Fibroblast of lung (primary cell): ENCODE results near the gene PGAP3. TPM values are rescaled to one million over a fixed set of nuclear protein-coding genes. Genes with fewer than 3 reads are reported as not detected.

ENCODE experiments used
- DNase-seq, 2 donors: peaks; one replicate each; pipeline versions ENCODE4 v3.0.0 to v3.0.0-alpha.2; 2010; ENCODE audit warnings: low read depth in 2 of 2
- H2AFZ ChIP-seq: 2 replicates; pipeline ENCODE4 v1.5.1; 2012; ENCODE audit warnings: low read length, control low read depth, inconsistent platforms
- H3K27ac ChIP-seq: 2 replicates; pipeline ENCODE4 v1.5.1; 2011; ENCODE audit warnings: low read length, control low read depth; ENCODE audit not compliant: insufficient read depth
- H3K27me3 ChIP-seq: 2 replicates; pipeline ENCODE4 v1.5.1; 2011; ENCODE audit warnings: mild to moderate bottlenecking, low read length; ENCODE audit not compliant: control insufficient read depth, insufficient read depth
- H3K36me3 ChIP-seq: 2 replicates; pipeline ENCODE4 v1.5.1; 2011; ENCODE audit warnings: low read length; ENCODE audit not compliant: control insufficient read depth, insufficient read depth
- H3K4me1 ChIP-seq: 2 replicates; pipeline ENCODE4 v1.5.1; 2011; ENCODE audit warnings: low read length; ENCODE audit not compliant: control insufficient read depth, insufficient read depth; ENCODE audit errors: extremely low read depth
- H3K4me2 ChIP-seq: 2 replicates; pipeline ENCODE4 v1.5.1; 2011; ENCODE audit warnings: low read length, control low read depth; ENCODE audit not compliant: insufficient read depth; ENCODE audit errors: extremely low read depth
- H3K4me3 ChIP-seq, 4 experiments: fragments of 200-600 bp in 1 of 4; sonication (generic) in 1 of 4; replicated peaks in 1 of 4; 2 replicates each; pipeline ENCODE4 v1.5.1; 2011 to 2016; ENCODE audit warnings: low read length in 4 of 4, low read depth in 3 of 4, mild to moderate bottlenecking in 3 of 4, control low read depth in 2 of 4, inconsistent platforms in 1 of 4, mixed read lengths in 1 of 4; ENCODE audit not compliant: insufficient read depth in 1 of 4; ENCODE audit errors: control extremely low read depth in 1 of 4
- H3K79me2 ChIP-seq: 2 replicates; pipeline ENCODE4 v1.5.1; 2012; ENCODE audit warnings: mild to moderate bottlenecking, low read length, inconsistent platforms; ENCODE audit not compliant: control insufficient read depth, insufficient read depth
- H3K9ac ChIP-seq: 2 replicates; pipeline ENCODE4 v1.5.1; 2011; ENCODE audit warnings: mild to moderate bottlenecking, low read length, control low read depth; ENCODE audit not compliant: insufficient read depth
- H3K9me3 ChIP-seq: 2 replicates; pipeline ENCODE4 v1.5.1; 2012; ENCODE audit warnings: low read depth, low read length; ENCODE audit not compliant: control insufficient read depth, insufficient read depth
- H4K20me1 ChIP-seq: 2 replicates; pipeline ENCODE4 v1.5.1; 2011; ENCODE audit warnings: low read length; ENCODE audit not compliant: control insufficient read depth, insufficient read depth; ENCODE audit errors: extremely low read depth
- CTCF ChIP-seq, 2 donors: IDR thresholded peaks in 1 of 2; conservative IDR thresholded peaks in 1 of 2; 1 replicate in 1 of 2; 2 replicates in 1 of 2; pipeline ENCODE4 v1.5.1; 2011 to 2012; ENCODE audit warnings: low read length in 2 of 2, control low read depth in 1 of 2, inconsistent platforms in 1 of 2, low read depth in 1 of 2, mild to moderate bottlenecking in 1 of 2
- EZH2 ChIP-seq: IDR thresholded peaks from 2 replicates; pipeline ENCODE4 v1.5.1; 2012; ENCODE audit warnings: low read length, control low read depth, mild to moderate bottlenecking; ENCODE audit errors: missing control alignments
- polyA plus RNA-seq, 2 donors: library from polyadenylated mRNA; depleted of rRNA in 1 of 2; stranded (reverse) in 1 of 2; unstranded in 1 of 2; fragments of >200 nt; gene quantifications; 2 replicates each; pipeline ENCODE4 v1.2.1, GENCODE V29; 2011 to 2012; ENCODE audit warnings: missing spikeins in 1 of 2
- total RNA-seq: library from RNA; depleted of rRNA; stranded (reverse); fragments of >200 nt; gene quantifications from 2 replicates; pipeline ENCODE4 v1.2.1, GENCODE V29; 2014

Gene PGAP3
- total and polyA plus RNA-seq, 2 donors (not counting 1 experiment from before 2014, with no cell fraction given) = 7.9 to 8.8 TPM

- peaks cover 2% of the 10 kb centered on the region for H3K4me1 ChIP-seq
- no peak overlapping the region for H3K27ac ChIP-seq
- H3K9me3 ChIP-seq = no peaks in the 10 kb centered on the region
- H3K36me3 ChIP-seq = no peaks in the 10 kb centered on the region
- H3K27me3 ChIP-seq = peaks cover 23% of the 10 kb centered on the region
- H3K4me2 ChIP-seq = no peak overlapping the region
- H4K20me1 ChIP-seq = no peaks in the 10 kb centered on the region
- no peak for DNase-seq
- H3K4me3 ChIP-seq = no peak overlapping the region
- H3K79me2 ChIP-seq = no peaks in the 10 kb centered on the region
- no peak overlapping the region for H3K9ac ChIP-seq
- TF ChIP-seq EZH2 (no peak), CTCF (conservative IDR thresholded peaks at IDR 0.05 in 1 of 2, IDR thresholded peaks at IDR 0.05 in 1 of 2; ENCODE audit: low read depth in 1 of 2, low read length in 2 of 2) (no peak)
- H2AFZ ChIP-seq = no peak overlapping the region
Measured at GRCh38 chr17:39672522-39673334, 15.1 kb downstream of the PGAP3 start.

GRCh38 chr17:39671651-39672521, 16.0 kb downstream of the PGAP3 start:
- Histone ChIP-seq H4K20me1 (no peaks in the 10 kb centered on the region), H3K4me3 (no peak overlapping the region), H3K27me3 (peaks cover 30% of the 10 kb centered on the region), H3K4me1 (peaks cover 2% of the 10 kb centered on the region), H3K4me2 (no peak overlapping the region), H3K9ac (no peak overlapping the region), H3K79me2 (no peaks in the 10 kb centered on the region), H2AFZ (no peak overlapping the region), H3K36me3 (no peaks in the 10 kb centered on the region), H3K9me3 (no peaks in the 10 kb centered on the region), H3K27ac (no peak overlapping the region)
- TF ChIP-seq CTCF (conservative IDR thresholded peaks at IDR 0.05 in 1 of 2, IDR thresholded peaks at IDR 0.05 in 1 of 2; ENCODE audit: low read depth in 1 of 2, low read length in 2 of 2) (peak; percentile 51 to 60), EZH2 (no peak)
- DNase-seq = peak; percentile 25 to 35

- H3K4me3 ChIP-seq = no peak overlapping the region
- peaks cover 2% of the 10 kb centered on the region for H3K4me1 ChIP-seq
- H3K79me2 ChIP-seq = no peaks in the 10 kb centered on the region
- H3K27ac ChIP-seq = no peak overlapping the region
- no peak for TF ChIP-seq CTCF (conservative IDR thresholded peaks at IDR 0.05 in 1 of 2, IDR thresholded peaks at IDR 0.05 in 1 of 2; ENCODE audit: low read depth in 1 of 2, low read length in 2 of 2)
- no peak for TF ChIP-seq EZH2
- no peaks in the 10 kb centered on the region for H3K9me3 ChIP-seq
- H2AFZ ChIP-seq = no peak overlapping the region
- peaks cover 38% of the 10 kb centered on the region for H3K27me3 ChIP-seq
- H3K36me3 ChIP-seq = no peaks in the 10 kb centered on the region
- no peak overlapping the region for H3K4me2 ChIP-seq
- DNase-seq = no peak
- no peaks in the 10 kb centered on the region for H4K20me1 ChIP-seq
- H3K9ac ChIP-seq = no peak overlapping the region
Measured at GRCh38 chr17:39670746-39671145, 17.1 kb downstream of the PGAP3 start.
